Measurements from ENCODE around the gene B2M. TPM values are rescaled to one million over a fixed set of nuclear protein-coding genes. Genes with fewer than 3 reads are reported as not detected.
A peak's percentile ranks its signal among the peaks of the same experiment; 100 is the strongest.

The B2M gene
- polyA plus RNA-seq: 1,000 to 10,000 TPM; 1,875 to 5,068 (median 4,132) TPM
- long read RNA-seq, donor 1: 0 reads
- long read RNA-seq, donor 2, transcript B2M-204 (4 exons, 1,705 nt): major isoform, 758 of 960 reads
- long read RNA-seq, donor 2, transcript B2M-213 (1 exons, 2,329 nt): minor isoform, 113 of 960 reads
- long read RNA-seq, donor 2, partial matches to known transcripts: 59 of 960 reads
- long read RNA-seq, donor 2, other reads (novel, unspliced or antisense): 22 of 960 reads
- long read RNA-seq, donor 3, transcript B2M-214 (1 exons, 2,403 nt): minor isoform, 8 of 1,355 reads
- long read RNA-seq, donor 3, transcript B2M-213 (1 exons, 2,329 nt): minor isoform, 265 of 1,355 reads
- long read RNA-seq, donor 3, transcript B2M-204 (4 exons, 1,705 nt): major isoform, 890 of 1,355 reads
- long read RNA-seq, donor 3, transcript B2M-208 (3 exons, 1,081 nt): minor isoform, 9 of 1,355 reads
- long read RNA-seq, donor 3, partial matches to known transcripts: 144 of 1,355 reads
- long read RNA-seq, donor 3, other reads (novel, unspliced or antisense): 37 of 1,355 reads
- long read RNA-seq, donor 4, transcript B2M-204 (4 exons, 1,705 nt): major isoform, 16 of 19 reads
- long read RNA-seq, donor 4, partial matches to known transcripts: 0 of 19 reads
- long read RNA-seq, donor 4, other reads (novel, unspliced or antisense): 0 of 19 reads
- long read RNA-seq, donor 5, transcript B2M-204 (4 exons, 1,705 nt): major isoform, 191 of 367 reads
- long read RNA-seq, donor 5, transcript B2M-213 (1 exons, 2,329 nt): minor isoform, 125 of 367 reads
- long read RNA-seq, donor 5, partial matches to known transcripts: 43 of 367 reads
- long read RNA-seq, donor 5, other reads (novel, unspliced or antisense): 7 of 367 reads
- long read RNA-seq, donor 6, transcript B2M-213 (1 exons, 2,329 nt): minor isoform, 202 of 1,609 reads
- long read RNA-seq, donor 6, transcript B2M-208 (3 exons, 1,081 nt): minor isoform, 6 of 1,609 reads
- long read RNA-seq, donor 6, transcript B2M-214 (1 exons, 2,403 nt): minor isoform, 6 of 1,609 reads
- long read RNA-seq, donor 6, transcript B2M-204 (4 exons, 1,705 nt): major isoform, 1,217 of 1,609 reads
- long read RNA-seq, donor 6, partial matches to known transcripts: 136 of 1,609 reads
- long read RNA-seq, donor 6, other reads (novel, unspliced or antisense): 40 of 1,609 reads
- long read RNA-seq, donor 7, transcript B2M-204 (4 exons, 1,705 nt): major isoform, 832 of 1,075 reads
- long read RNA-seq, donor 7, transcript B2M-213 (1 exons, 2,329 nt): minor isoform, 122 of 1,075 reads
- long read RNA-seq, donor 7, partial matches to known transcripts: 87 of 1,075 reads
- long read RNA-seq, donor 7, other reads (novel, unspliced or antisense): 26 of 1,075 reads
- long read RNA-seq, donor 8, transcript B2M-204 (4 exons, 1,705 nt): major isoform, 56 of 62 reads
- long read RNA-seq, donor 8, transcript B2M-213 (1 exons, 2,329 nt): minor isoform, 5 of 62 reads
- long read RNA-seq, donor 8, partial matches to known transcripts: 0 of 62 reads
- long read RNA-seq, donor 8, other reads (novel, unspliced or antisense): 0 of 62 reads
- long read RNA-seq, donor 9, transcript B2M-213 (1 exons, 2,329 nt): minor isoform, 45 of 304 reads
- long read RNA-seq, donor 9, transcript B2M-204 (4 exons, 1,705 nt): major isoform, 227 of 304 reads
- long read RNA-seq, donor 9, partial matches to known transcripts: 22 of 304 reads
- long read RNA-seq, donor 9, other reads (novel, unspliced or antisense): 5 of 304 reads
- long read RNA-seq, donor 10, transcript B2M-208 (3 exons, 1,081 nt): minor isoform, 5 of 1,174 reads
- long read RNA-seq, donor 10, transcript B2M-213 (1 exons, 2,329 nt): minor isoform, 149 of 1,174 reads
- long read RNA-seq, donor 10, transcript B2M-204 (4 exons, 1,705 nt): major isoform, 909 of 1,174 reads
- long read RNA-seq, donor 10, partial matches to known transcripts: 81 of 1,174 reads
- long read RNA-seq, donor 10, other reads (novel, unspliced or antisense): 28 of 1,174 reads

DNA sequence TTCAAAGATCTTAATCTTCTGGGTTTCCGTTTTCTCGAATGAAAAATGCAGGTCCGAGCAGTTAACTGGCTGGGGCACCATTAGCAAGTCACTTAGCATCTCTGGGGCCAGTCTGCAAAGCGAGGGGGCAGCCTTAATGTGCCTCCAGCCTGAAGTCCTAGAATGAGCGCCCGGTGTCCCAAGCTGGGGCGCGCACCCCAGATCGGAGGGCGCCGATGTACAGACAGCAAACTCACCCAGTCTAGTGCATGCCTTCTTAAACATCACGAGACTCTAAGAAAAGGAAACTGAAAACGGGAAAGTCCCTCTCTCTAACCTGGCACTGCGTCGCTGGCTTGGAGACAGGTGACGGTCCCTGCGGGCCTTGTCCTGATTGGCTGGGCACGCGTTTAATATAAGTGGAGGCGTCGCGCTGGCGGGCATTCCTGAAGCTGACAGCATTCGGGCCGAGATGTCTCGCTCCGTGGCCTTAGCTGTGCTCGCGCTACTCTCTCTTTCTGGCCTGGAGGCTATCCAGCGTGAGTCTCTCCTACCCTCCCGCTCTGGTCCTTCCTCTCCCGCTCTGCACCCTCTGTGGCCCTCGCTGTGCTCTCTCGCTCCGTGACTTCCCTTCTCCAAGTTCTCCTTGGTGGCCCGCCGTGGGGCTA is at the start of gene B2M, which contains the start of gene PATL2:
B2M (plus strand) TSS at position 422 of the 647 bp plus-strand sequence; CDS start at position 452, 30 bp downstream.
PATL2 (minus strand) TSS at position 228 of the 647 bp plus-strand sequence. CDS start 34,833 bp downstream, outside the sequence.
- Histone ChIP-seq H3K27me3 (ENCODE audit: control insufficient read depth in 3 of 3, insufficient read depth in 3 of 3, low read length in 3 of 3) (no peaks in the 10 kb centered on the region), H3K36me3 (ENCODE audit: control insufficient read depth in 3 of 3, insufficient read depth in 2 of 3, low read depth in 1 of 3, low read length in 3 of 3) (peaks cover 8 to 10% (median 9%) of the 10 kb centered on the region in 3 donors), H3K27ac (ENCODE audit: low read depth in 1 of 3, low read length in 2 of 3) (peak within 1 kb of the TSS; percentile 91 to 100 (median 97)), H3K4me1 (ENCODE audit: control insufficient read depth in 3 of 3, insufficient read depth in 2 of 3, low read depth in 1 of 3, low read length in 2 of 3) (peaks cover 10 to 39% (median 11%) of the 10 kb centered on the region in 3 donors), H3K9me3 (ENCODE audit: control insufficient read depth in 2 of 2, insufficient read depth in 1 of 2, low read depth in 1 of 2, low read length in 1 of 2) (no peaks in the 10 kb centered on the region), H3K4me3 (ENCODE audit: low read depth in 1 of 3, low read length in 3 of 3) (peak within 1 kb of the TSS; percentile 62 to 96 (median 79))
- 0 to 1% (median 0%) methylated on average over 37 of the region's 37 CpGs for WGBS, 3 donors
- DNase-seq (peak; percentile 98), FAIRE-seq (no peak)

DNA sequence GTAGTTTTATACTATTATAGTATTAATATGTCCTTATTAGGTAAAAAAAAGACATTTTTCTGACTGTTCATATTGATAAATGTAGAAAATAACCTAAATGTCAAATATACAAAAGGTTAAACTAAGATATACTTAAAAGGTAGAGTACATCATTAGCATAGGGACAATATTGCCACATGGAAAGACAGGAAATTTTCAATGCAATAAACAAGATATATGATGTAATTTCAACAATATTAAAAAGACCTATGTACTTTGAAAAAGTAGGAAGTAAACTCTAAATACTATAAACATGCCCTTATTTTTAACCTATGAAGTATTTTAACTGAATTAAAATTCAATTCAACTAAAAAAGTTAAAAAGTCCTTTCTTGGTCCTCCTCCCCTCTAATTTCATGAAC is 49.7 kb upstream of the B2M start:
- no peaks in the 10 kb centered on the region for H3K27me3 ChIP-seq (ENCODE audit: control insufficient read depth in 3 of 3, insufficient read depth in 3 of 3, low read length in 3 of 3)
- DNase-seq: no peak
- H3K36me3 ChIP-seq (ENCODE audit: control insufficient read depth in 3 of 3, insufficient read depth in 2 of 3, low read depth in 1 of 3, low read length in 3 of 3): peaks cover 2 to 9% (median 9%) of the 10 kb centered on the region in 3 donors
- no peak for FAIRE-seq
- H3K4me3 ChIP-seq (ENCODE audit: low read depth in 1 of 3, low read length in 3 of 3): no peak overlapping the region
- H3K27ac ChIP-seq (ENCODE audit: low read depth in 1 of 3, low read length in 2 of 3): no peak overlapping the region
- no peaks in the 10 kb centered on the region for H3K9me3 ChIP-seq (ENCODE audit: control insufficient read depth in 2 of 2, insufficient read depth in 1 of 2, low read depth in 1 of 2, low read length in 1 of 2)
- H3K4me1 ChIP-seq (ENCODE audit: control insufficient read depth in 3 of 3, insufficient read depth in 2 of 3, low read depth in 1 of 3, low read length in 2 of 3): peaks cover 0 to 3% (median 2%) of the 10 kb centered on the region in 3 donors

DNA sequence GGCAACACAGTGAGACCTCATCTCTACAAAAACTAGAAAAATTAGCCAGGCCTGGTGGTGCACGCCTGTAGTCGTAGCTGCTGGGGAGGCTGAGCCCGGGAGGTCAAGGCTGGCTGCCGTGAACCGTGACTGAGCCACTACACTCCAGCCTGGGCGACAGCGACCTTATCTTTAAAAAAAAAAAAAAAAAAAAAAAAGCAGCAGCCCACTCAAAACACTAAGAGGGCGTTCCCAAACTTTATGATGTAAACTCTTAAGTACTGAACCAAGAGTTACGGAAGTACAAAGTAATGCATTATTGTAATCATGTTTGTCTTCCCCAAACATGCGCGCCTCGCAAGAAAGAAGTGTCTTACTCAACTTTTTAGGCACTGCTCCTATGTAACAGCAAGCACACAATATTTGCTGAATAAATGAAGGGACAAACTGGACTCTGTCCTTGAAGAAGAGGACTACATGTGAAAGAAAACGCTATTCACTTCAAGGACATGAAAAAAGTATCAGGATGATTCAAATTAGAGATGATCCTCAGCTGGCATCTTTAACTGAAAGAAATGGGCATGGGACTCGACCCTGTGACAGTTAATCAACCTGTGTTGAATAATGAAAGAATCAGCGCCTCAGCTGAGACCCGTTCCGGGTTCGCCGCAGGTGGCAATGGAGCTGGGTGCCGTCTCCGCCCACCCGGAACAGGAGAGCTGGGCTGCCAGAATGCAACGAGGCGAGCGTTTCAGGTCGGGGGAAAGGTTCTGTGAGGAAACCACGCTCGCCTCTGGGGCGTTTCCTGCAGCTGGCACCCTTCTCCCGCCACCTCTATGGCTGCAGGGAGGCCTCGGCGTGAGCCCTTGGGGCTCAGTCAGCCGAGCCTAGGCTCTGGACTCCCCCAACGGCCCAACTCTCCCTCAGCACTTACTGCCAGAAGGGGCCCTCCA is 48.6 kb upstream of the B2M start:
- DNase-seq (peak; percentile 78 to 85), FAIRE-seq (no peak)
- no peaks in the 10 kb centered on the region for H3K9me3 ChIP-seq (ENCODE audit: control insufficient read depth in 2 of 2, insufficient read depth in 1 of 2, low read depth in 1 of 2, low read length in 1 of 2)
- peaks cover 0 to 7% (median 5%) of the 10 kb centered on the region in 3 donors for H3K36me3 ChIP-seq (ENCODE audit: control insufficient read depth in 3 of 3, insufficient read depth in 2 of 3, low read depth in 1 of 3, low read length in 3 of 3)
- no peaks in the 10 kb centered on the region for H3K27me3 ChIP-seq (ENCODE audit: control insufficient read depth in 3 of 3, insufficient read depth in 3 of 3, low read length in 3 of 3)
- H3K4me1 ChIP-seq (ENCODE audit: control insufficient read depth in 3 of 3, insufficient read depth in 2 of 3, low read depth in 1 of 3, low read length in 2 of 3): peaks cover 0 to 3% (median 2%) of the 10 kb centered on the region in 3 donors
- 2 to 7% (median 3%) methylated on average over 34 of the region's 34 CpGs for WGBS, 3 donors
- peak overlapping the region; percentile 98 to 99 (median 98) for H3K27ac ChIP-seq (ENCODE audit: low read depth in 1 of 3, low read length in 2 of 3)
- H3K4me3 ChIP-seq (ENCODE audit: low read depth in 1 of 3, low read length in 3 of 3): peak overlapping the region; percentile 86 to 97 (median 88)

DNA sequence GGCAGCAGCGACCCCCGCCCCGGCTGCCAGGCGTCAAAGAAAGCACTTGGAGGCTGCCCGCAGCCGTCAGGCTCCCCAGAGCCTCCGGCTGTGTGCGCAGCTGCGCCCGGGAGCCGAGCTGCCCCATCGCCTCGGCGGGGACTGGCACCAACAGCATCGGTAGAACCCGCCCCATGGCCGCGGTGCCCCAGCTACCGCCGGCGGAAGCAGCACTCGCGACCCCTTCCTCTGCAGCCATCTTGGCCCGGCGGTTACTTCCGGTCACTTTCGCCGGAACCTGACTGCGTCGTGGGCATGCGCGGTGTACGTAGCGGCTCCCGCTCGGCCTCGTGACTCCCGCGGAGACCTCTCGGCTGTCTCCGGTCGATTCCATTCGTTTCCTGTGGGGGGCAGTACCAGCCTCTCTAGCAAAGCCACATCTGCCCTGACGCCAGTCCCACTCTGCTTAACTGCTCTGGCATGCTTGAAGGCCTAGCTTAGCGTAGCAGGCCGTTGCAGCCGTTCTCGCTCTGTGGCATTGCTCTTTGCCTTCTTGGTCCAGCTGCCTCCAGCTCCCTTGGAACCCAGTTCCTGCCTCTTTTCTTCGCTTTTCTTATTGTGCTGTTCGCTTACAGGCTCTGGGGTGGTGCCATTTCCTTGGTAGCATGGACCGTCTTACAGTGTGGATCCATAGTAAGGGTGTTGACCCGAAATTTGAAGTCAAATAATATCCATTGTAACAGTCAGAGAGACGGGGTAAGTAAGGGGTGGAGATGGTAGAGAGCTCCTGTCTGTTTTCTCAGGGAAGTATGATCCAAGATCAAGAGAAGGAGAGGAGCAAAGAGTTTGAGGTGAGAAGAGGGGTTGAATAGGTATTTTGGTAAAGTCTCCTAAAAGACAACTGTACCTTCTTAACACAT is 47.7 kb upstream of the B2M start, which contains the start of gene SPG11:
SPG11 (minus strand) TSS at position 253 of the 899 bp plus-strand sequence; CDS start at position 238, 15 bp downstream.
- Histone ChIP-seq H3K36me3 (ENCODE audit: control insufficient read depth in 3 of 3, insufficient read depth in 2 of 3, low read depth in 1 of 3, low read length in 3 of 3) (peaks cover 0 to 5% (median 4%) of the 10 kb centered on the region in 3 donors), H3K4me1 (ENCODE audit: control insufficient read depth in 3 of 3, insufficient read depth in 2 of 3, low read depth in 1 of 3, low read length in 2 of 3) (peaks cover 0 to 3% (median 2%) of the 10 kb centered on the region in 3 donors), H3K27ac (ENCODE audit: low read depth in 1 of 3, low read length in 2 of 3) (peak within 1 kb of the TSS; percentile 98 to 99 (median 98)), H3K27me3 (ENCODE audit: control insufficient read depth in 3 of 3, insufficient read depth in 3 of 3, low read length in 3 of 3) (no peaks in the 10 kb centered on the region), H3K9me3 (ENCODE audit: control insufficient read depth in 2 of 2, insufficient read depth in 1 of 2, low read depth in 1 of 2, low read length in 1 of 2) (no peaks in the 10 kb centered on the region), H3K4me3 (ENCODE audit: low read depth in 1 of 3, low read length in 3 of 3) (peak within 1 kb of the TSS; percentile 86 to 97 (median 88))
- WGBS, 3 donors: 6 to 8% (median 7%) methylated on average over 44 to 53 of the region's 53 CpGs
- DNase-seq (peak; percentile 99), FAIRE-seq (no peak)

DNA sequence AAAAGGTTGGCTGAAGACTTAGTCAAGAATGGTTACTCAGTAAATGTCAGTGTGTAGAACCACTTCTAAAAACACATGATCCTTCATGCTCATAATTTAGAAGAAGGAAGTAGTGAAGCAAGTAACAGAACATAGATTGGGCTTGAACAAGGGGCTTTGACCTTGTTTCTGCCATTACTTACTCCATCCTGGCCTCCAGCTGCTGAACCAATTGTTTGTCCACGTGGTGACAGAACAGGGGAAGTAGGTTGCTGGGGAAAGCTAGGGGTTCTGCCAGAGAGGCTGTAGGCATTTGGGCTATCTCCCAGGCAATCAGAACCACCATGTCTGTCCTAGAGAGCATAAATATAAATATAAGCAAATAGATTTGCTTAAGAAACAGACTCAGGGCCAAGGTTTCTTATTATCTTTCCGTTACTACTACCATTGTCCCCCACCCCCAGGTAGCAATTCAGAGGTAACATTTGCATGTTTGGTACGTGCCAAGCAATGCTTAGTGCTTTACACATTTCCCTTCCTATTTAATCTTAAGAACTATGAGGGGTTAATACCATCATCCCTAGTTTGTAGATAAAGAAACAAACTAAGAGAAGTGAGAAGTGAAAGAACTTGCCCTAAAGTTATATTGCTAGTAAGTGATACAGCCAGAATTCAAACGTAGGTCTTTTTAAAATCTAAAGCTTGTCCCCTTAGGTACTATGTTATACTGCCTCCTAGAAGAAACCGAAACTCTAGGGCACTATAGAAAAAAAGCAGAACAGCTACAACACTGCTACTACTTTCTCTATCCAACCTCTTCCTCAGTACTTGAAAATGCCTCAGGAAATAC is 44.9 kb upstream of the B2M start:
- WGBS, 3 donors: 46 to 56% (median 50%) methylated on average over 5 of the region's 5 CpGs
- no peak for DNase-seq
- H3K27ac ChIP-seq (ENCODE audit: low read depth in 1 of 3, low read length in 2 of 3): peak overlapping the region in 2 of 3 donors; percentile 42 to 80

More for the DNA sequence above, 44.9 kb upstream of the B2M start:
- Histone ChIP-seq H3K9me3 (ENCODE audit: control insufficient read depth in 2 of 2, insufficient read depth in 1 of 2, low read depth in 1 of 2, low read length in 1 of 2) (no peaks in the 10 kb centered on the region), H3K4me3 (ENCODE audit: low read depth in 1 of 3, low read length in 3 of 3) (no peak overlapping the region), H3K27me3 (ENCODE audit: control insufficient read depth in 3 of 3, insufficient read depth in 3 of 3, low read length in 3 of 3) (no peaks in the 10 kb centered on the region), H3K4me1 (ENCODE audit: control insufficient read depth in 3 of 3, insufficient read depth in 2 of 3, low read depth in 1 of 3, low read length in 2 of 3) (peaks cover 0 to 3% (median 2%) of the 10 kb centered on the region in 3 donors), H3K36me3 (ENCODE audit: control insufficient read depth in 3 of 3, insufficient read depth in 2 of 3, low read depth in 1 of 3, low read length in 3 of 3) (no peaks in the 10 kb centered on the region)
- FAIRE-seq: no peak
